Measurements from ENCODE around the gene PDE6C. TPM values are rescaled to one million over a fixed set of nuclear protein-coding genes. Genes with fewer than 3 reads are reported as not detected.

PDE6C gene
- total and polyA plus RNA-seq, 8 donors = not detected

- Histone ChIP-seq H3K36me3 (no peaks in the 10 kb centered on the region), H3K4me1 (no peaks in the 10 kb centered on the region), H3K27ac (no peak overlapping the region), H3K27me3 (peaks cover 0 to 11% (median 0%) of the 10 kb centered on the region in 3 donors), H3K4me3 (no peak overlapping the region), H3K9me3 (no peaks in the 10 kb centered on the region)
- intact Hi-C loops (cut with DNase I; ENCODE audit: low total_unique reads) = no loop called here
- 54 to 67% (median 57%) methylated on average over 7 of the region's 7 CpGs for WGBS, 5 donors
- DNase-seq = no peak
- TF ChIP-seq EP300 (IDR thresholded peaks at IDR 0.05) = no peak
- TF ChIP-seq POLR2AphosphoS5 (IDR thresholded peaks at IDR 0.05) = no peak
- TF ChIP-seq CTCF (IDR thresholded peaks at IDR 0.05) = no peak
- TF ChIP-seq POLR2A (IDR thresholded peaks at IDR 0.05) = no peak
Measured at GRCh38 chr10:93629647-93630305, 17.4 kb downstream of the PDE6C start.

GRCh38 chr10:93630625-93631557 is 18.6 kb downstream of the PDE6C start:
- no peaks in the 10 kb centered on the region for H3K36me3 ChIP-seq
- peak in 1 of 2 donors; percentile 34 for DNase-seq
- 74 to 82% (median 78%) methylated on average over 15 of the region's 15 CpGs for WGBS, 5 donors
- no peak overlapping the region for H3K27ac ChIP-seq
- H3K4me1 ChIP-seq = no peaks in the 10 kb centered on the region
- no peaks in the 10 kb centered on the region for H3K9me3 ChIP-seq
- no peak overlapping the region for H3K4me3 ChIP-seq
- TF ChIP-seq CTCF (IDR thresholded peaks at IDR 0.05) (no peak), POLR2A (IDR thresholded peaks at IDR 0.05) (no peak), POLR2AphosphoS5 (IDR thresholded peaks at IDR 0.05) (no peak), EP300 (IDR thresholded peaks at IDR 0.05) (no peak)
- peaks cover 0 to 11% (median 0%) of the 10 kb centered on the region in 3 donors for H3K27me3 ChIP-seq
- intact Hi-C loops (cut with DNase I; ENCODE audit: low total_unique reads) = no loop called here

GRCh38 chr10:93639791-93640190 is 27.5 kb downstream of the PDE6C start:
- intact Hi-C loops (cut with DNase I; ENCODE audit: low total_unique reads) = no loop called here
- WGBS, 5 donors = 85 to 91% (median 88%) methylated on average over 7 of the region's 7 CpGs
- H3K4me3 ChIP-seq = no peak overlapping the region

GRCh38 chr10:93652857-93653256 is 40.5 kb downstream of the PDE6C start:
- 69 to 96% (median 81%) methylated on average over 1 of the region's 1 CpG for WGBS, 5 donors
- no peak for TF ChIP-seq CTCF (IDR thresholded peaks at IDR 0.05)
- no peak for TF ChIP-seq POLR2AphosphoS5 (IDR thresholded peaks at IDR 0.05)
- TF ChIP-seq POLR2A (IDR thresholded peaks at IDR 0.05) = no peak
- TF ChIP-seq EP300 (IDR thresholded peaks at IDR 0.05) = no peak

More at GRCh38 chr10:93639791-93640190, 27.5 kb downstream of the PDE6C start:
- H3K36me3 ChIP-seq = no peaks in the 10 kb centered on the region
- no peak overlapping the region for H3K27ac ChIP-seq
- no peaks in the 10 kb centered on the region for H3K4me1 ChIP-seq
- H3K9me3 ChIP-seq = peaks cover 0 to 5% (median 0%) of the 10 kb centered on the region in 4 donors
- no peak for TF ChIP-seq POLR2AphosphoS5 (IDR thresholded peaks at IDR 0.05)
- no peak for TF ChIP-seq EP300 (IDR thresholded peaks at IDR 0.05)
- H3K27me3 ChIP-seq = no peaks in the 10 kb centered on the region
- DNase-seq = no peak

More at GRCh38 chr10:93652857-93653256, 40.5 kb downstream of the PDE6C start:
- no peaks in the 10 kb centered on the region for H3K27me3 ChIP-seq
- H3K27ac ChIP-seq = no peak overlapping the region
- intact Hi-C loops (cut with DNase I; ENCODE audit: low total_unique reads) = no loop called here
- no peaks in the 10 kb centered on the region for H3K9me3 ChIP-seq
- no peak for DNase-seq
- no peaks in the 10 kb centered on the region for H3K4me1 ChIP-seq
- H3K36me3 ChIP-seq = no peaks in the 10 kb centered on the region
- H3K4me3 ChIP-seq = no peak overlapping the region
